ENCODE results near the gene TLCD3B. TPM values are rescaled to one million over a fixed set of nuclear protein-coding genes. Genes with fewer than 3 reads are reported as not detected.

The TLCD3B gene
- polyA plus RNA-seq, 1 of the 3 experiments (the other 2 are of a cell fraction), result 3.8 TPM

GRCh38 chr16:30065102-30065942 is 34.3 kb upstream of the TLCD3B start, which contains the start of gene ALDOA:
TSS of gene ALDOA (plus strand) at chr16:30065760. CDS start at chr16:30066898, 1,138 bp downstream.
- peak; percentile 96 for DNase-seq
- Histone ChIP-seq H2AFZ (ENCODE audit: low read depth) (peak within 1 kb of the TSS; percentile 76; the same call in 1 of the 2 replicates), H3F3A (replicated peaks; ENCODE audit: insufficient read depth) (peaks cover 39% of the 10 kb centered on the region), H3K9ac (peak within 1 kb of the TSS; percentile 99), H3K27ac (ENCODE audit: low read depth in 2 of 2, low read length in 1 of 2) (peak within 1 kb of the TSS; percentile 98 to 99), H3K9me2 (no peaks in the 10 kb centered on the region), H3K36me3 (replicated peaks in 1 of 2; ENCODE audit: control insufficient read depth in 1 of 2, insufficient read depth in 2 of 2, low read length in 1 of 2) (peaks cover 32 to 46% of the 10 kb centered on the region in 2 experiments), H3K4me3 (ENCODE audit: low read depth in 2 of 2, low read length in 1 of 2) (peak within 1 kb of the TSS; percentile 92 to 98), H3K79me2 (ENCODE audit: insufficient read depth) (peaks cover 67% of the 10 kb centered on the region), H3K9me3 (no peaks in the 10 kb centered on the region), H4K20me1 (ENCODE audit: insufficient read depth) (peaks cover 43% of the 10 kb centered on the region), H3K4me2 (peak within 1 kb of the TSS; percentile 100), H3K27me3 (ENCODE audit: insufficient read depth) (no peaks in the 10 kb centered on the region), H3K4me1 (ENCODE audit: control insufficient read depth in 1 of 2, insufficient read depth in 2 of 2, low read depth in 1 of 2, low read length in 1 of 2) (peaks cover 39 to 45% of the 10 kb centered on the region in 2 experiments)
- POLR2A ChIA-PET, result interaction anchor here (0.5 to 5.1 kb wide), 19 partner anchors 9 to 386 kb away, joined by 3 to 57 read pairs (median 4); partner anchors contain the start of genes DOC2A, KCTD13, KIF22 and PPP4C
- CTCF ChIA-PET, result interaction anchor here (1.0 to 6.7 kb wide), 7 partner anchors 11 to 48 kb away, joined by 3 to 68 read pairs (median 5); partner anchors contain the start of genes GDPD3, TBX6 and TLCD3B
- 3% methylated on average over 6 of the region's 99 CpGs for WGBS (ENCODE audit: low lambda C conversion rate)
- TF ChIP-seq TAF1 (IDR thresholded peaks at IDR 0.05; ENCODE audit: borderline replicate concordance, low read depth, low read length) (peak; percentile 89), CTCF (IDR thresholded peaks at IDR 0.05) (no peak), NFIC (IDR thresholded peaks at IDR 0.05; ENCODE audit: borderline replicate concordance) (peak; percentile 47; the same call in 1 of the 2 replicates), IRF3 (IDR thresholded peaks at IDR 0.05; ENCODE audit: low read depth, low read length) (no peak), RAD21 (IDR thresholded peaks at IDR 0.05; ENCODE audit: low read length) (no peak), PBX3 (IDR thresholded peaks at IDR 0.05) (peak; percentile 45), FOXJ3 (CRISPR knock-in tag; IDR thresholded peaks at IDR 0.05) (no peak; the same call in 1 of the 2 replicates), ZBTB33 (IDR thresholded peaks at IDR 0.05; ENCODE audit: borderline replicate concordance, low read depth) (peak; percentile 55; the same call in 1 of the 2 replicates), MXI1 (IDR thresholded peaks at IDR 0.05; ENCODE audit: low read depth, low read length) (peak; percentile 69), POLR2AphosphoS5 (IDR thresholded peaks at IDR 0.05; ENCODE audit: low read depth, low read length) (peak; percentile 97), SIN3A (IDR thresholded peaks at IDR 0.05; ENCODE audit: borderline replicate concordance, low read depth, low read length) (peak; percentile 84; the same call in 1 of the 2 replicates), EZH2phosphoT487 (IDR thresholded peaks at IDR 0.05; ENCODE audit: borderline replicate concordance, low read depth) (no peak), RXRA (IDR thresholded peaks at IDR 0.05; ENCODE audit: borderline replicate concordance, low read depth) (0 out of 2 replicates have a peak, but pooled peaks have one; percentile 87), GATA2 (CRISPR knock-in tag; IDR thresholded peaks at IDR 0.05) (no peak), YY1 (IDR thresholded peaks at IDR 0.05; ENCODE audit: low read depth) (peak; percentile 45; the same call in 1 of the 2 replicates), NRF1 (IDR thresholded peaks at IDR 0.05; ENCODE audit: low read depth, low read length) (peak; percentile 92), FOSL2 (IDR thresholded peaks at IDR 0.05; ENCODE audit: borderline replicate concordance, low read depth) (peak; percentile 87), FOXM1 (IDR thresholded peaks at IDR 0.05; ENCODE audit: low read depth) (no peak), EP300 (IDR thresholded peaks at IDR 0.05; ENCODE audit: borderline replicate concordance in 1 of 2, low read depth in 1 of 2, low read length in 1 of 2) (peak; percentile 28 to 62; a peak in 2 of 4 replicates), MAX (IDR thresholded peaks at IDR 0.05; ENCODE audit: low read depth) (peak; percentile 92), CHD2 (IDR thresholded peaks at IDR 0.05; ENCODE audit: low read length, partially characterized antibody) (peak; percentile 62), USF1 (IDR thresholded peaks at IDR 0.05; ENCODE audit: borderline replicate concordance, low read depth) (0 out of 2 replicates have a peak, but pooled peaks have one; percentile 24), SMC3 (IDR thresholded peaks at IDR 0.05; ENCODE audit: low read depth, low read length) (no peak), MEF2A (IDR thresholded peaks at IDR 0.05; ENCODE audit: borderline replicate concordance, low read depth) (no peak)
